Measurements from ENCODE around the gene RBM12. TPM values are rescaled to one million over a fixed set of nuclear protein-coding genes. Genes with fewer than 3 reads are reported as not detected.

The RBM12 gene
- total RNA-seq, 2 experiments from 2014 or later: 91.7 to 95.2 TPM

- Mint-ChIP-seq H3K4me3 (no peak overlapping the region), H3K27ac (no peak overlapping the region), H3K9me3 (no peaks in the 10 kb centered on the region), H3K36me3 (ENCODE audit: low read depth) (peaks cover 4% of the 10 kb centered on the region), H3K27me3 (no peaks in the 10 kb centered on the region), H3K4me1 (ENCODE audit: low read depth) (peaks cover 4% of the 10 kb centered on the region)
- intact Hi-C loops (cut with DNase I, micrococcal nuclease): loop anchor here in 1 of 2 experiments (10.0 kb wide), 1 partner anchor 736 kb away; the partner anchor contains the start of genes ACSS2 and GGT7
- TF ChIP-seq CTCF (IDR thresholded peaks at IDR 0.05): no peak
- ChIA-PET POLR2A (no interaction called here), CTCF (no interaction called here)
- H3K4me3 ChIP-seq (ENCODE audit: low read length): no peak overlapping the region
- no peak for ATAC-seq (ENCODE audit: poor library complexity)
- H3K4me1 ChIP-seq (ENCODE audit: insufficient read depth, low read length): peaks cover 8% of the 10 kb centered on the region
- H3K27ac ChIP-seq (ENCODE audit: low read depth in 1 of 2, low read length in 2 of 2): no peak overlapping the region
- H3K36me3 ChIP-seq (ENCODE audit: insufficient read depth, low read length): no peaks in the 10 kb centered on the region
- no peak for DNase-seq
- H3K9me3 ChIP-seq (ENCODE audit: control insufficient read depth in 1 of 2, insufficient read depth in 1 of 2, low read length in 2 of 2): no peaks in the 10 kb centered on the region
- no peaks in the 10 kb centered on the region for H3K27me3 ChIP-seq (ENCODE audit: control insufficient read depth in 1 of 2, insufficient read depth in 2 of 2, low read length in 2 of 2)
Measured at GRCh38 chr20:35610833-35611427, 53.8 kb downstream of the RBM12 start.

GRCh38 chr20:35607003-35607735 lies 57.5 kb downstream of the RBM12 start:
- H3K36me3 Mint-ChIP-seq (ENCODE audit: low read depth): no peaks in the 10 kb centered on the region
- no peak overlapping the region for H3K4me3 Mint-ChIP-seq
- CTCF ChIA-PET: interaction anchor here (1.3 kb wide), 1 partner anchor 12 kb away, joined by 4 read pairs; no protein-coding TSS in a partner anchor
- H3K27me3 Mint-ChIP-seq: peaks cover 4% of the 10 kb centered on the region
- H3K9me3 Mint-ChIP-seq: no peaks in the 10 kb centered on the region
- Histone ChIP-seq H3K9me3 (ENCODE audit: control insufficient read depth in 1 of 2, insufficient read depth in 1 of 2, low read length in 2 of 2) (no peaks in the 10 kb centered on the region), H3K4me3 (ENCODE audit: low read length) (no peak overlapping the region), H3K36me3 (ENCODE audit: insufficient read depth, low read length) (no peaks in the 10 kb centered on the region), H3K27me3 (ENCODE audit: control insufficient read depth in 1 of 2, insufficient read depth in 2 of 2, low read length in 2 of 2) (no peaks in the 10 kb centered on the region), H3K27ac (ENCODE audit: low read depth in 1 of 2, low read length in 2 of 2) (no peak overlapping the region), H3K4me1 (ENCODE audit: insufficient read depth, low read length) (peaks cover 2% of the 10 kb centered on the region)
- DNase-seq (no peak), ATAC-seq (ENCODE audit: poor library complexity) (no peak)
- no peak overlapping the region for H3K27ac Mint-ChIP-seq
- TF ChIP-seq CTCF (IDR thresholded peaks at IDR 0.05): no peak
- H3K4me1 Mint-ChIP-seq (ENCODE audit: low read depth): peaks cover 4% of the 10 kb centered on the region
- POLR2A ChIA-PET: no interaction called here
- intact Hi-C loops (cut with DNase I, micrococcal nuclease): loop anchor here in 1 of 2 experiments (10.0 kb wide), 1 partner anchor 278 kb away; no protein-coding TSS in a partner anchor

- Histone ChIP-seq H3K27ac (ENCODE audit: low read depth in 1 of 2, low read length in 2 of 2) (no peak overlapping the region), H3K4me1 (ENCODE audit: insufficient read depth, low read length) (peaks cover 12% of the 10 kb centered on the region), H3K4me3 (ENCODE audit: low read length) (no peak overlapping the region), H3K36me3 (ENCODE audit: insufficient read depth, low read length) (no peaks in the 10 kb centered on the region), H3K9me3 (ENCODE audit: control insufficient read depth in 1 of 2, insufficient read depth in 1 of 2, low read length in 2 of 2) (no peaks in the 10 kb centered on the region), H3K27me3 (ENCODE audit: control insufficient read depth in 1 of 2, insufficient read depth in 2 of 2, low read length in 2 of 2) (peaks cover 2 to 3% of the 10 kb centered on the region in 2 experiments)
- intact Hi-C loops (cut with DNase I, micrococcal nuclease): loop anchor here in 1 of 2 experiments (10.0 kb wide), 1 partner anchor 279 kb away; no protein-coding TSS in a partner anchor
- Mint-ChIP-seq H3K36me3 (ENCODE audit: low read depth) (no peaks in the 10 kb centered on the region), H3K9me3 (no peaks in the 10 kb centered on the region), H3K4me1 (ENCODE audit: low read depth) (peaks cover 8% of the 10 kb centered on the region), H3K27me3 (peaks cover 8% of the 10 kb centered on the region), H3K27ac (no peak overlapping the region), H3K4me3 (no peak overlapping the region)
- CTCF ChIA-PET: interaction anchor here (1.3 kb wide), 1 partner anchor 13 kb away, joined by 4 read pairs; no protein-coding TSS in a partner anchor
- POLR2A ChIA-PET: interaction anchor here (2.1 kb wide), 1 partner anchor 10 kb away, joined by 9 read pairs; the partner anchor contains the start of gene SPAG4
- TF ChIP-seq CTCF (IDR thresholded peaks at IDR 0.05): no peak
- ATAC-seq (ENCODE audit: poor library complexity): no peak
- no peak for DNase-seq
Measured at GRCh38 chr20:35606127-35606526, 58.6 kb downstream of the RBM12 start.
